Measurements from ENCODE around the gene THSD4.

Gene THSD4

DNA sequence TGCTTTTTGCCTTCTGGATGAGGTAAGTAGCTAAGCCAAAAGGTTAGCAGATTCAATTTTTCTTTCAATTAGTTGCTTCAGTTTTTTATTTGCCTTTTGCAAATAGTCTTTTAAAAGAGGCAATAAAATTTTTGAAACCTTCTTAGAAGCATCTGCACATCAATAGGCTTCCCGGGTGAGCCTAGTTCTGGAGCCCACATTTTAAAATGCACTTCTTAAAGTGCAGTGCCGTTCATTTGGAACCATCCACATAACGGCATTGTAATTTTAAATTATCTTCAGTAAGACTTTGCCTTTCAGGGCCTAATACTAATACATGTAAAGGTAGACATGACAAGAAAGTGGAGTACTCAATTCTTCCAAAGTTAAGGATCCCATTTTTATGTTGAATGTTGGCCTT is 269.2 kb downstream of the THSD4 start:
- no peaks in the 10 kb centered on the region for H3K27me3 ChIP-seq (ENCODE audit: insufficient read depth, insufficient read length)
- DNase-seq (ENCODE audit: low read depth, low spot score): no peak
- H3K9ac ChIP-seq (ENCODE audit: insufficient read length, low read depth): no peak overlapping the region
- no peaks in the 10 kb centered on the region for H3K36me3 ChIP-seq (ENCODE audit: insufficient read depth, insufficient read length, low read length)
- peaks cover 1% of the 10 kb centered on the region for H3K4me1 ChIP-seq (ENCODE audit: insufficient read depth, insufficient read length)
- TF ChIP-seq SUZ12 (IDR thresholded peaks at IDR 0.05; ENCODE audit: extremely low read depth, insufficient read depth, insufficient read length): no peak
- no peak overlapping the region for H3K4me3 ChIP-seq (ENCODE audit: insufficient read length, low read depth)
- H3K9me3 ChIP-seq (ENCODE audit: insufficient read depth, low read length): no peaks in the 10 kb centered on the region

DNA sequence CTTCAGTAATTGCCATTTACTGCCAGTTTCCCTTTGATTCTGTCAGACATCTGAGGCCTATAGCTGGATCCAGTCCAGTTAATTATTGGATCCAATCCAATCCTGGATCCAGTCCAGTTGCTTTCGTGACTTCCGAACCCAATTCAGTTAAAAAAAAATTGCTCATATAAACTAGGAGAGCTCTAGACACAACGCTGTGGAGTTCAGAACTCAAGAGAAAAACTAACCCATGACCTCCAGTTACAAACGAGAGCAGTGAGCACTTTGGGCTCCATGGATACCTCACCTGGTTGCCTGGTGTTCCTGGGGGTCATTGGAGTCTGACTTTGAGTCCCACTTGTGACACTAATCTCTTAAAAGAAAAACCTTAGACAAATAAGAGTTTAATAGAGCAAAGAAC is 269.8 kb downstream of the THSD4 start:
- no peak overlapping the region for H3K9ac ChIP-seq (ENCODE audit: insufficient read length, low read depth)
- H3K4me3 ChIP-seq (ENCODE audit: insufficient read length, low read depth): no peak overlapping the region
- DNase-seq (ENCODE audit: low read depth, low spot score): no peak
- no peaks in the 10 kb centered on the region for H3K27me3 ChIP-seq (ENCODE audit: insufficient read depth, insufficient read length)
- H3K4me1 ChIP-seq (ENCODE audit: insufficient read depth, insufficient read length): peaks cover 1% of the 10 kb centered on the region
- TF ChIP-seq ZNF274 (IDR thresholded peaks at IDR 0.05; ENCODE audit: low read depth, low read length): no peak
- no peak for TF ChIP-seq SUZ12 (IDR thresholded peaks at IDR 0.05; ENCODE audit: extremely low read depth, insufficient read depth, insufficient read length)
- TF ChIP-seq YY1 (IDR thresholded peaks at IDR 0.05; ENCODE audit: insufficient read depth, insufficient read length): no peak
- H3K36me3 ChIP-seq (ENCODE audit: insufficient read depth, insufficient read length, low read length): no peaks in the 10 kb centered on the region
- no peaks in the 10 kb centered on the region for H3K9me3 ChIP-seq (ENCODE audit: insufficient read depth, low read length)

DNA sequence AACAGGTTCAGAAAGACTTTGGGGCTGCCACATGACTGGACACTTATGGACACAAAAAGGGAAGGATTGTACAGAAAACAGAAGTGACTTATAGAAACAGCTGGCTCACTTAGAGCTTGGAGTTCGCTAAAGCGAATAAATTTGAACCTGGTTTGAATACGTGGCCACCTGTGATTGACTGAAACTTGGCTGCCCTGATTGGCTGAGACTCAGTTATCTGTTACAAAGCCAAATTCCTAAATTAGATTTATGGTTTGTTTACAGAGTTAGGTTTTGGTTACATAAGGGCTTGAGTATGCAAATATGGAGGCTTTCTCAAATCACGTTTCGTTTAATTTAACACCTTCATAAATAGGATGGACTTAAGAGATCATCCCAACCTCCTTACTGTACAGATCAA is 270.2 kb downstream of the THSD4 start:
- no peak for TF ChIP-seq SUZ12 (IDR thresholded peaks at IDR 0.05; ENCODE audit: extremely low read depth, insufficient read depth, insufficient read length)
- TF ChIP-seq YY1 (IDR thresholded peaks at IDR 0.05; ENCODE audit: insufficient read depth, insufficient read length): no peak
- TF ChIP-seq ZNF274 (IDR thresholded peaks at IDR 0.05; ENCODE audit: low read depth, low read length): no peak
- DNase-seq (ENCODE audit: low read depth, low spot score): no peak
- Histone ChIP-seq H3K9me3 (ENCODE audit: insufficient read depth, low read length) (no peaks in the 10 kb centered on the region), H3K4me3 (ENCODE audit: insufficient read length, low read depth) (no peak overlapping the region), H3K27me3 (ENCODE audit: insufficient read depth, insufficient read length) (no peaks in the 10 kb centered on the region), H3K9ac (ENCODE audit: insufficient read length, low read depth) (no peak overlapping the region), H3K4me1 (ENCODE audit: insufficient read depth, insufficient read length) (peaks cover 1% of the 10 kb centered on the region), H3K36me3 (ENCODE audit: insufficient read depth, insufficient read length, low read length) (no peaks in the 10 kb centered on the region)

- no peak overlapping the region for H3K4me3 ChIP-seq (ENCODE audit: insufficient read length, low read depth)
- TF ChIP-seq YY1 (IDR thresholded peaks at IDR 0.05; ENCODE audit: insufficient read depth, insufficient read length) (no peak), SUZ12 (IDR thresholded peaks at IDR 0.05; ENCODE audit: extremely low read depth, insufficient read depth, insufficient read length) (no peak), ZNF274 (IDR thresholded peaks at IDR 0.05; ENCODE audit: low read depth, low read length) (no peak)
Observed at GRCh38 chr15:71386005-71386404, 270.7 kb downstream of the THSD4 start.

GRCh38 chr15:71386448-71387236 is 271.4 kb downstream of the THSD4 start:
- DNase-seq (ENCODE audit: low read depth, low spot score): peak; percentile 86
- TF ChIP-seq SUZ12 (IDR thresholded peaks at IDR 0.05; ENCODE audit: extremely low read depth, insufficient read depth, insufficient read length) (no peak), YY1 (IDR thresholded peaks at IDR 0.05; ENCODE audit: insufficient read depth, insufficient read length) (no peak), ZNF274 (IDR thresholded peaks at IDR 0.05; ENCODE audit: low read depth, low read length) (no peak)
- Histone ChIP-seq H3K9me3 (ENCODE audit: insufficient read depth, low read length) (no peaks in the 10 kb centered on the region), H3K9ac (ENCODE audit: insufficient read length, low read depth) (no peak overlapping the region), H3K36me3 (ENCODE audit: insufficient read depth, insufficient read length, low read length) (no peaks in the 10 kb centered on the region), H3K4me3 (ENCODE audit: insufficient read length, low read depth) (no peak overlapping the region), H3K4me1 (ENCODE audit: insufficient read depth, insufficient read length) (peaks cover 4% of the 10 kb centered on the region), H3K27me3 (ENCODE audit: insufficient read depth, insufficient read length) (no peaks in the 10 kb centered on the region)

More at GRCh38 chr15:71386005-71386404, 270.7 kb downstream of the THSD4 start:
- H3K9ac ChIP-seq (ENCODE audit: insufficient read length, low read depth): no peak overlapping the region
- H3K36me3 ChIP-seq (ENCODE audit: insufficient read depth, insufficient read length, low read length): no peaks in the 10 kb centered on the region
- DNase-seq (ENCODE audit: low read depth, low spot score): no peak
- no peaks in the 10 kb centered on the region for H3K27me3 ChIP-seq (ENCODE audit: insufficient read depth, insufficient read length)
- peaks cover 1% of the 10 kb centered on the region for H3K4me1 ChIP-seq (ENCODE audit: insufficient read depth, insufficient read length)
- H3K9me3 ChIP-seq (ENCODE audit: insufficient read depth, low read length): no peaks in the 10 kb centered on the region

- H3K27me3 ChIP-seq (ENCODE audit: insufficient read depth, insufficient read length): no peaks in the 10 kb centered on the region
- H3K9me3 ChIP-seq (ENCODE audit: insufficient read depth, low read length): no peaks in the 10 kb centered on the region
- peak overlapping the region; percentile 45 for H3K9ac ChIP-seq (ENCODE audit: insufficient read length, low read depth)
- H3K4me1 ChIP-seq (ENCODE audit: insufficient read depth, insufficient read length): peaks cover 5% of the 10 kb centered on the region
- TF ChIP-seq ZNF274 (IDR thresholded peaks at IDR 0.05; ENCODE audit: low read depth, low read length) (no peak), YY1 (IDR thresholded peaks at IDR 0.05; ENCODE audit: insufficient read depth, insufficient read length) (no peak), SUZ12 (IDR thresholded peaks at IDR 0.05; ENCODE audit: extremely low read depth, insufficient read depth, insufficient read length) (no peak)
- H3K4me3 ChIP-seq (ENCODE audit: insufficient read length, low read depth): no peak overlapping the region
- no peaks in the 10 kb centered on the region for H3K36me3 ChIP-seq (ENCODE audit: insufficient read depth, insufficient read length, low read length)
- no peak for DNase-seq (ENCODE audit: low read depth, low spot score)
Observed at GRCh38 chr15:71387810-71388209, 272.5 kb downstream of the THSD4 start.

DNA sequence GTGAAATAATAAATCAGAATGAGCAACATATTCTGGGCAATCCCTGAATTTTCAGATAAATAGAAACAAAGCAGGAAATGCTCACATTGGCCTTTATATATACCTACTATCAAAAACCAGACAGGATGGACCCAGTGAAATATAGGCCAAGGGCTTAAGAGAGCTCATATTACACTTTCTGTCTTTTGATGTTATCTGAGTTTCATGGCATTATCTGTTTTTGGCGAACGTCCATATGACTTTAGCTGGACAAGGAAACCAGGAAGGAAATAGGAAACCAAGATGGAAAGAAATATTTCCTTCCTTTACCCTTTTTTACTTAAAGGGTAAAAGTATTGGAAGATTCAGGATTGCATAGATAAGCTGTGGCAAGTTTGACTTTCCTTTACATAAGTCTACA is 274.8 kb downstream of the THSD4 start:
- no peak for DNase-seq (ENCODE audit: low read depth, low spot score)
- H3K4me1 ChIP-seq (ENCODE audit: insufficient read depth, insufficient read length): peaks cover 5% of the 10 kb centered on the region
- no peaks in the 10 kb centered on the region for H3K9me3 ChIP-seq (ENCODE audit: insufficient read depth, low read length)
- H3K9ac ChIP-seq (ENCODE audit: insufficient read length, low read depth): no peak overlapping the region
- no peaks in the 10 kb centered on the region for H3K27me3 ChIP-seq (ENCODE audit: insufficient read depth, insufficient read length)
- TF ChIP-seq YY1 (IDR thresholded peaks at IDR 0.05; ENCODE audit: insufficient read depth, insufficient read length) (no peak), ZNF274 (IDR thresholded peaks at IDR 0.05; ENCODE audit: low read depth, low read length) (no peak), SUZ12 (IDR thresholded peaks at IDR 0.05; ENCODE audit: extremely low read depth, insufficient read depth, insufficient read length) (no peak)
- no peaks in the 10 kb centered on the region for H3K36me3 ChIP-seq (ENCODE audit: insufficient read depth, insufficient read length, low read length)
- H3K4me3 ChIP-seq (ENCODE audit: insufficient read length, low read depth): no peak overlapping the region

Measured in NT2/D1 (cell line).